Measurements from ENCODE around the gene CIZ1. TPM values are rescaled to one million over a fixed set of nuclear protein-coding genes. Genes with fewer than 3 reads are reported as not detected.
A peak's percentile ranks its signal among the peaks of the same experiment; 100 is the strongest.

Gene CIZ1
- total RNA-seq, 1 experiment from 2014 or later: 104 TPM

GRCh38 chr9:128211186-128211980, 20.0 kb upstream of the CIZ1 start:
- Histone ChIP-seq H3K56ac (ENCODE audit: insufficient read length, low read depth, low read length) (no peak overlapping the region), H4K5ac (ENCODE audit: insufficient read length, low read depth, low read length) (no peak overlapping the region), H3K23ac (ENCODE audit: insufficient read length, low read depth, low read length) (no peak overlapping the region), H2BK12ac (ENCODE audit: insufficient read length, low read depth, low read length) (no peak overlapping the region), H3T11ph (ENCODE audit: low read length) (no peak overlapping the region), H2BK120ac (ENCODE audit: low read depth, low read length, poor library complexity, severe bottlenecking) (no peak overlapping the region), H2AK5ac (ENCODE audit: insufficient read length, low read length) (no peak overlapping the region), H2BK20ac (ENCODE audit: low read depth, low read length, poor library complexity, severe bottlenecking) (no peak overlapping the region), H3K18ac (ENCODE audit: insufficient read length, low read depth, low read length) (no peak overlapping the region), H3K14ac (ENCODE audit: insufficient read depth, low read length) (no peak overlapping the region), H4K91ac (ENCODE audit: insufficient read length, low read depth, low read length) (no peak overlapping the region), H3K79me2 (ENCODE audit: insufficient read depth, low read length) (no peaks in the 10 kb centered on the region), H3K9ac (ENCODE audit: extremely low read depth, insufficient read length, low read length) (no peak overlapping the region), H2BK5ac (ENCODE audit: insufficient read length, low read length) (no peak overlapping the region), H3K79me1 (ENCODE audit: insufficient read depth, low read depth, low read length, poor library complexity, severe bottlenecking) (no peaks in the 10 kb centered on the region), H3K4me2 (ENCODE audit: insufficient read depth, insufficient read length, low read length) (no peak overlapping the region), H3K4me1 (ENCODE audit: insufficient read depth, low read length) (no peaks in the 10 kb centered on the region), H4K20me1 (ENCODE audit: control insufficient read depth, insufficient read depth, insufficient read length) (no peaks in the 10 kb centered on the region), H3K27ac (ENCODE audit: insufficient read length, low read depth, low read length) (no peak overlapping the region), H3K27me3 (ENCODE audit: insufficient read depth, low read length) (no peaks in the 10 kb centered on the region), H2BK15ac (ENCODE audit: low read depth, low read length) (no peak overlapping the region), H3K4ac (ENCODE audit: low read depth, low read length) (no peak overlapping the region), H2AFZ (ENCODE audit: low read length) (no peak overlapping the region), H3K23me2 (ENCODE audit: insufficient read length, low read depth, low read length, poor library complexity, severe bottlenecking) (no peaks in the 10 kb centered on the region), H4K8ac (replicated peaks; ENCODE audit: insufficient read length, low read depth, low read length) (no peak overlapping the region), H3K9me3 (ENCODE audit: control insufficient read depth, low read depth, low read length) (no peaks in the 10 kb centered on the region)
- Mint-ChIP-seq H3K27ac (peak overlapping the region in 1 of 3 experiments; percentile 56; a peak in 2 of 7 replicates), H3K4me1 (peaks cover 0 to 3% of the 10 kb centered on the region in 2 experiments; a peak in 1 of 4 replicates), H3K27me3 (ENCODE audit: low read depth) (no peaks in the 10 kb centered on the region), H3K36me3 (ENCODE audit: insufficient read depth in 1 of 3, low read depth in 3 of 3) (peaks cover 3 to 9% (median 7%) of the 10 kb centered on the region in 3 experiments; a peak in 4 of 7 replicates), H3K9me3 (no peaks in the 10 kb centered on the region), H3K4me3 (no peak overlapping the region)
- no peak for DNase-seq
- no CpG with 5 or more reads among the region's 12 CpGs for WGBS (ENCODE audit: extremely low coverage, insufficient read length, low lambda C conversion rate)
- TF ChIP-seq CTCF (conservative IDR thresholded peaks at IDR 0.05): no peak

Data from H9 (cell line).